Dedifferentiated amniotic fluid mesenchymal stem cell (primary cell): ENCODE data around the gene SEMA4F.

Experiments used
- DNase-seq: peaks from one replicate; pipeline ENCODE4 v3.0.0-alpha.2; 2016; ENCODE audit errors: extremely low spot score

The SEMA4F gene

DNA sequence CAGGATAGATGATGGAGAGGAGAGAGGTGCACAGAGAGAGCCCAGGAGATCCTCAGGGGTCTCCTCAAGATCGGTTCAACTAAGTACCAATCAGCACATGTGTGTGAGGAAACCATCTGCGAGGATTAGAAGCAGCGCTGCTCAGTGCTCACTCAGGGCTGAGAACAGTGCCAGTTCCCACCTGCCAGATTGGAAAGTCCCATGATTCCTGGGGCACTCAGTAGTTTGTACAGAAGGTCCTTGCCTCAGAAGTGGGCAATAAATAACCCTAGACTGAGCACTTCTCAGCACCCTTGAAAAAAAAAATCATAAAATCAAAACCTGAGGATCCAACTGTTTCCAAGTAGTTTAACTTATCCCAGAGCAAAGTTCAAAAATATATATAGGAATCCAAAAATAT lies 53.8 kb downstream of the SEMA4F start:
- no peak for DNase-seq

DNA sequence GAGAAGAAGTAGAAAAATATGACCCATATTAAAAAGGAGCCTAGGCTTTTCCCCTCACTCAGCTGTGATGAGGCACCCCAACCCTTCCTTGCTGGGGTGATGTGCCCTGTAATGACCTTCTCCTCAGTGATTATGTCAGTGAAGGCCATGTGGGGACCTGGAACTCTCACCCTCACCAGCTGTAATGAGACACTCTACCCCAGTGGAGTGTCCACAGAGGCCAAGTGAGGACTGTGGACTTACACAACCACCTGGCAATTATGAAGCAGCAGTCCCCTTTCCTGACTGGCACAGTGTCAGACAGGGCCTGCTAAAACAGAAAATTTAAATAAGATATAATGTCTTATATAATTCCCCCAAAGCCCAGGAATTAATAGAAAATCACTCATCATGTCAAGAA lies 54.2 kb downstream of the SEMA4F start:
- DNase-seq, result no peak

DNA sequence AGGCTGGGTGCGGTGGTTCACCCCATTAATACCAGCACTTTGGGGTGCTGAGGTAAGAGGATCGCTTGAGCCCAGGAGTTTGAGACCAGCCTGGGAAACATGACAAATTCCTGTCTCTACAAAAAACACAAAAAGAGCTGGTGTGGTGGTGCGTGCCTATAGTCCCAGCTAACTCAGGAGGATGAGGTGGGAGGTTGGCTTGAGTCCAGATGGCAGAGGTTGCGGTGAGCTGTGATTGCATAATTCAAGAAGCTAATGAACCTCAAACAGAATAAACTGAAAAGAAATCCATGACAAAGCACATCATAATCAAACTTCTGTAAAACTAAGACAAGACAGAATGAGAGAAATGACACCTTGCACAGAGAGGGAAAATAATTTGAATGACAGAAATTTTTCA lies 54.8 kb downstream of the SEMA4F start:
- DNase-seq, result no peak

DNA sequence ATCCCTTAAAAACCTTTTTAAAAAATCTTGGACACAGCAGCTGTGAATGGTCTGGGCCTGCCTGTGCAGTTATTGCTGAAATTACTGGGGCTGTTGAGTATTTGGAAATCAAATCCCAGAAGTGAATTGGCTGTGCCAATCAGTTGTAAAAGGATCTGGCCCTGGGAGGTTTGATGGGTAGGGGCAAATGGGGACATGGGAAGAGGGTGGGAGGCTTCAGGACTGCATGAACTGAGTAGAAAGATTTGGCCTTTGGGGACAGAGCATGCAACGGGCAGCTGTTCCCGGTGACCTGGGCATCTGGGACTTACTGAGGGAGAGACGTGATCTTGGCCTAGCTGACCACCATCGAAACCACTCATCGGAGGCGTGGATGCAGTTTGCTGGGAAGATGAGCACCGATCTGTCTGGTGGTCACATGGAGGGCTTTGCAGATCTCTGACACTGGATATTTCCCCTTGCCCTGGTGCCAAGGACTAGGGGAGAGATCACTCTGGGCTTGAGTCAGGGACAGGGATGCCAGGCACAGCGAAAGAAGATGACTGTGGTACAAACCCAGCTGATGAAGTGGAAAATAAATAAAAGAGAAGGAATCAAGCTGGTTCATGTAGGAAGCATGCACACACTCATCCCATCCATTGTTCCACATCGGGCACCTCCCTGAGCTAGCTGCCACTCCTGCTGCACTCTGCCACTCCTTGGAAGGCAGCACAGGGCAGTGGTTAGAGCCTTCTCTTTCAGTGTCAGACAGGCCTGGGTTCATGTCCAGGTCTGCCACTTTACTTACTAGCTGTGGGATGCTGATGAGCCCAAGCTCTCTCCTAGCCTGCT lies 58.4 kb downstream of the SEMA4F start:
- DNase-seq, result no peak

DNA sequence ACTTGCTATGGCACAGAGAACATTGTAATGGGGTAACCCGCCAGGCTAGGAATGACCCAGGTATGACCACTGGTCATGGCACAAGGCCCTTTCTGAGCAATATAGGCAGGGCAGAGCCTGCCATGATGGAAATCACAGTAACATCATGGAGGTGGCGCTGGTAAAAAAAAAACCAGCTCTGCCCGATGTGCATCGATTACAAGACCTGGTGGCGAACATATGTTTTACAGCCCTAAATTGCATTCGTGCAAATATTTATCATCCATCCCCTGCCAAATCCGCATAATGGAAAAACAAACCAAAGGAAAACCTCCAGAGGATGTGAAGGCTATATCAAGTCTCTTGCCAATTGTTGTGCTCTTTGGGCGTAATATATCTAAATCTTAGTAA lies 60.6 kb downstream of the SEMA4F start:
- no peak for DNase-seq

DNA sequence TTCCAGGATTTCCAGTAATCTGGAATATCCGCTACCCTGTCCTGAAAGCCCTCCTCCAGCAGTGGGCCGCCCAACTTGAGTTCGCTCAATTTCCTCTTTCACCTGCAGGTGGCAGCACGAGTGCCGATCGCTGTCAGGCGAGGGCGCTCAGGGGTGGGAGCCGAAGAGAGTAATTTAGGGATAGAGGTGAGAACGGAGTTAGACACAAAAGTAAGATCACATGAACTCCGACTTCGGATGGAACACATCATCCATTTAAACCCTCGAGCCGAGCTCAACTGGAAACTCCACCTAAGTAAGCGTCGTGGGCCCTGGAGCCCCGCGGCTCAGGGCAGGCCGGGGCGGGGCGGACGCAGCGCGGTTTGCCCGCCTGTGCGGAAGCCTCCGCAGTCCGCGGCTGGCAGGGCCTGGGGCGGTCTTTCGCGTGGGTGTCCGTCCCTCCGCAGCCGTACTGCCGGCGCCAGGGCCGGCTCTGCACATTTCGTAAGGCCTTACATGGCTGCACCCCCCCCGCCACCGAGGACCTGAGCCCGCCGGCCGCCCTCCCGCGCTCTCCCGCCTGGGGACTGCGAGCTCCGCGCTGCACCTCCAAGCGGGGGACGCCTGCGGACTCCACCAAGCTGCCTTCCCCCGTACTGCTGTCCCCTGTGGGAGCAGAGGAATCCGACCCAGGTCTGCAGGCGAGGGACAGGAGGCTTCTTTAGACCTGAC lies 61.2 kb downstream of the SEMA4F start:
- peak; percentile 81 for DNase-seq

DNA sequence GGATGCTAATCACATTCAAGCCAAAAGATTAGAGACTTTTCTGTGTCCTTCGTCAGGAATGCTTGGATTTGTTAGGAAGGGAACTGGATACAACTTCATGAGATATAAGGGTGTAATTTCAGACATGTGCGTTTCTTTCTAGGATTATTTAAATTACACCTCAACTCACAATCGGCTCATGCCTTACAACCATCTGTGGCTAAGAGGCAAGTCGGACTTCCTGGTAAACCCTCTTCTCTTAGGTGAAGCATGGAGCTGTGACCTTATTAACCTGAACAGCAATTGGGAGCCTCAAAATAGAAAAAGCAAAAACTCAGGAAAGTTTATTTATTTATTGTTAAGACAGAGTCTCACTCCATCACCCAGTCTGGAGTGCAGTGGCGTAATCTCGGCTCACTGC lies 61.8 kb downstream of the SEMA4F start:
- no peak for DNase-seq

DNA sequence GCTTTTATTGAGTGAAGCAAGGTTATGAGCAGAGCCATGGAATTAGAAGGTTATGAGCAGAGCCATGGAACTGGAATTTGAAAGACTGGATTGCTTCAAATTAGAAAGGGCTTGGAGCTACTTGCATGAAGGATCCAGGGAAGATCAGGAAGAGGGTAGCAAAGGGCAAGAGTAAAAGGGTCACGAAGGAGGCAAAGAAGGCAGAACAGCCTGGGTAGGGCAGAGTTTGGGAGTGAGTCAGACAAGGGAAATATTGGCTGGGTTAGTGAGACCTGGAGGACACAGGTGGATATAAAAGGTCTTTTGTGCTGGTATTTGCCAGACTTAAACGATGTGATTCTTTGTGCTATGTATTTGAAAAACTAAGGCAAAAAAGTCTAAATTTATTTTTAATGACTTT lies 65.0 kb downstream of the SEMA4F start:
- no peak for DNase-seq

DNA sequence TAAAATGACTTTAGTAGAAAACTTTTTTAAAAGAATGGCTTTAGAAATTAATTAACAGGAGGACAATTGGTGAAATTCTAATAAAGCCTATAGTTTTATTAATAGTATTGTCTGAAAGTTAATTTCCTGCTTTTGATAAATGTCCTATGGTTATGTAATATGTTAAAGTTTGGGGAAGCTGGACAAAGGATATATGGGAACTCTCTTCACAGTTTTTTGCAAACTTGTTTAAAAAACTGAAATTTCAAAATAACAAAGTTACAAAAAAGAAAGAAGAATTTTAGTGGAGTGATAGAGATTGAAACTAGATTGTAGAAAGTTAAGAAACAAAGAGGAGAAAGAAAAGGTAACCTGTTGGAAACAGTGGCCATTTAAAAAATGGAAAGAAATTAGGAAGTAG lies 67.3 kb downstream of the SEMA4F start:
- no peak for DNase-seq

DNA sequence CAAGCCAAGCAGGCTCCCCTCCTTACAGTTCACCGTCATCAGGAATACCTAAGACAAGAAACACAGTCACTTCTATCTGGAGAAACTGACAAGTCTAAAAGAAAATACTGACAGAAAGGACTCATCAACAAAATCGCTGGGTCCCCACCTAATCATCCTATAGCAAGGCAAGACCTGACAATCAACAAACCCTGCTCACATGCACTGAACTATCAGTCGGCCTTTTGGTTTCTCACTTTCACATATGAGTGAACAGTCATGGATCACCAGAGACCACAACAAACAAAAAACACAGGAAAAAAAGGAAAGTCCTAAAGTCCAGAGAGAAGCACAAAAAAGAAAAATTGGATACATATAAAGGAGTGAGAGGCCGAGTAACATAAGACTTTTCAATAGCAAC lies 70.4 kb downstream of the SEMA4F start:
- DNase-seq, result no peak

DNA sequence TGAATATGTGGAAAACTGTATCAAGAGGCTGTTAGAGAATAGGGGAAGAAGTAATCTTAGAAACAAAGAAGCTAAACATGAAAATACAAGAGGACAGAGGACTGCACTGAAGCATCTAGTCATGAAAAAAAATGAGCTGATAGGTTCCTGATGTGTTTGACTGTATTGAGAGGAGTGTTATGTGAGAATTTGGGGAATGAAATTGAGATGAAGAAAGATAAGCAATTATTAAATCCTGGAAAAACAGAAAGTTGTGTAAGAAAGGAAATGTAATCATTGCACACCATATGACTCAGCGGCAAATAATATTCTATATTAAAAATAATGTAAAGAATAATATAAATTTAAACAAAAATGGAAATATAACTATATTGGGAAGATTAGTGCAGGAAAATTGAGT lies 71.2 kb downstream of the SEMA4F start:
- no peak for DNase-seq

DNA sequence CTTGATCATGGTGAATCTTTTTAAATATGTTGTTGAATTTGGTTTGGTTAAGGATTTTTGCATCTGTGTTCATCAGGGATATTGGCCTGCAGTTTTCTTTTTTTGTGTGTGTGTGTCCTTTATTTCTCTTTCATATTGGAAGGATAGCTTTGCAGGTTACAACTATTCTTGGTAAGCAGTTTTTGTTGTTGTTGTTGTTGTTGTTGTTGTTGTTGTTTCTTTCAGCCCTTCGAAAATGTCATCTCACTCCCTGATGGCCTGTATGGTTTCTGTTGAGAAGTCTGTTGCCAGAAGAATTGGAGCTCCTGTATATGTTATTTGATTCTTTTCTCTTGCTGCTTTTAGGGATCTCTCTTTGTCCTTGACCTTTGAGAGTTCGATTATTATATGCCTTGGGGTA lies 74.8 kb downstream of the SEMA4F start:
- DNase-seq, result no peak

DNA sequence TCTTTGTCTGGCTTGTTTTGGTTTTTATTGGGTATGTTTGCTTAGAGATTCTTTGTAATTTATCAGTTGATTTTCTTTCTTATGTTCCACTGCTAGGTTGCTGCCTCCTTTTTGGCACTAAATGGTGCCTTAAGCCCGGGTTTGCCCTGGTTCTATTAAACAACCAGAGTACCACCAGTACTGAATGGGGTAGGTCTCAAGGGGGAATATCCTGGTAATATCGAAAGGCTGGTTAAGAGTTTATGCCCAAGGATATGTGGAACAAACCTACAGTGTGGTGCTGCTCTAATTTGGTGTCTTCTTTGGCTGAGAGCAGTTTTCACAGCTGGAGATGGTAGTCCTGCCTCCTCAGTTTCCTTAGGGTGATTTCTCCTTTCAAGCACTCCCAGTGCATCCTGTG lies 76.5 kb downstream of the SEMA4F start:
- no peak for DNase-seq
